ENCODE data around the gene ATF3.

GRCh38 chr1:212630158-212630900 lies 21.8 kb downstream of the ATF3 start:
- peak; percentile 26 to 69 (median 45) for TF ChIP-seq CTCF (IDR thresholded peaks at IDR 0.05)
- no peak for TF ChIP-seq POLR2A (IDR thresholded peaks at IDR 0.05)
- TF ChIP-seq POLR2AphosphoS5 (IDR thresholded peaks at IDR 0.05; ENCODE audit: insufficient read depth in 1 of 2, low read depth in 1 of 2): no peak

All from vagina (tissue), 2 donors.